ENCODE measurements around the gene DLX2. TPM values are rescaled to one million over a fixed set of nuclear protein-coding genes. Genes with fewer than 3 reads are reported as not detected.
"Not testable (repeated sequence)": the region's sequence is repeated elsewhere in the genome, so short reads cannot be mapped to it uniquely, and the experiment has no call there.

The DLX2 gene
- polyA plus RNA-seq, 1 donor: 1.1 TPM

GRCh38 chr2:172129404-172129803, 26.7 kb upstream of the DLX2 start:
- Histone ChIP-seq H3K27ac (ENCODE audit: low read length) (no peak overlapping the region), H3K9me3 (ENCODE audit: control insufficient read depth, low read depth, low read length) (no peaks in the 10 kb centered on the region), H3K4me3 (ENCODE audit: low read length) (no peak overlapping the region), H3K27me3 (ENCODE audit: control insufficient read depth, insufficient read depth, low read length) (no peaks in the 10 kb centered on the region), H3K36me3 (ENCODE audit: control insufficient read depth, insufficient read depth, low read length) (no peaks in the 10 kb centered on the region), H3K4me1 (ENCODE audit: control insufficient read depth, insufficient read depth, low read length) (no peaks in the 10 kb centered on the region)
- DNase-seq: no peak

GRCh38 chr2:172128484-172128883, 25.8 kb upstream of the DLX2 start:
- Histone ChIP-seq H3K4me3 (ENCODE audit: low read length) (no peak overlapping the region), H3K27me3 (ENCODE audit: control insufficient read depth, insufficient read depth, low read length) (no peaks in the 10 kb centered on the region), H3K4me1 (ENCODE audit: control insufficient read depth, insufficient read depth, low read length) (no peaks in the 10 kb centered on the region), H3K36me3 (ENCODE audit: control insufficient read depth, insufficient read depth, low read length) (no peaks in the 10 kb centered on the region), H3K9me3 (ENCODE audit: control insufficient read depth, low read depth, low read length) (no peaks in the 10 kb centered on the region), H3K27ac (ENCODE audit: low read length) (no peak overlapping the region)
- DNase-seq: no peak

- peaks cover 10% of the 10 kb centered on the region for H3K27me3 ChIP-seq (ENCODE audit: control insufficient read depth, insufficient read depth, low read length)
- no peaks in the 10 kb centered on the region for H3K36me3 ChIP-seq (ENCODE audit: control insufficient read depth, insufficient read depth, low read length)
- H3K4me3 ChIP-seq (ENCODE audit: low read length): no peak overlapping the region
- no peak for DNase-seq
- H3K4me1 ChIP-seq (ENCODE audit: control insufficient read depth, insufficient read depth, low read length): no peaks in the 10 kb centered on the region
- H3K27ac ChIP-seq (ENCODE audit: low read length): no peak overlapping the region
- no peaks in the 10 kb centered on the region for H3K9me3 ChIP-seq (ENCODE audit: control insufficient read depth, low read depth, low read length)
- 17% methylated on average over 1 of the region's 2 CpGs for WGBS (ENCODE audit: insufficient coverage, low lambda C conversion rate)
Measured at GRCh38 chr2:172120118-172120517, 17.4 kb upstream of the DLX2 start.

GRCh38 chr2:172119089-172119488, 16.4 kb upstream of the DLX2 start:
- no peaks in the 10 kb centered on the region for H3K4me1 ChIP-seq (ENCODE audit: control insufficient read depth, insufficient read depth, low read length)
- no peaks in the 10 kb centered on the region for H3K36me3 ChIP-seq (ENCODE audit: control insufficient read depth, insufficient read depth, low read length)
- no peaks in the 10 kb centered on the region for H3K9me3 ChIP-seq (ENCODE audit: control insufficient read depth, low read depth, low read length)
- H3K4me3 ChIP-seq (ENCODE audit: low read length): no peak overlapping the region
- DNase-seq: no peak
- no peak overlapping the region for H3K27ac ChIP-seq (ENCODE audit: low read length)
- H3K27me3 ChIP-seq (ENCODE audit: control insufficient read depth, insufficient read depth, low read length): peaks cover 15% of the 10 kb centered on the region

- Histone ChIP-seq H3K36me3 (ENCODE audit: control insufficient read depth, insufficient read depth, low read length) (no peaks in the 10 kb centered on the region), H3K27ac (ENCODE audit: low read length) (no peak overlapping the region), H3K4me1 (ENCODE audit: control insufficient read depth, insufficient read depth, low read length) (no peaks in the 10 kb centered on the region), H3K9me3 (ENCODE audit: control insufficient read depth, low read depth, low read length) (no peaks in the 10 kb centered on the region), H3K27me3 (ENCODE audit: control insufficient read depth, insufficient read depth, low read length) (peaks cover 29% of the 10 kb centered on the region), H3K4me3 (ENCODE audit: low read length) (no peak overlapping the region)
- WGBS (ENCODE audit: insufficient coverage, low lambda C conversion rate): no CpG with 5 or more reads among the region's 5 CpGs
- DNase-seq: no peak
Measured at GRCh38 chr2:172116107-172116506, 13.4 kb upstream of the DLX2 start.

GRCh38 chr2:172114579-172114978, 11.9 kb upstream of the DLX2 start:
- no peak overlapping the region for H3K4me3 ChIP-seq (ENCODE audit: low read length)
- H3K9me3 ChIP-seq (ENCODE audit: control insufficient read depth, low read depth, low read length): peaks cover 3% of the 10 kb centered on the region
- H3K27me3 ChIP-seq (ENCODE audit: control insufficient read depth, insufficient read depth, low read length): peaks cover 34% of the 10 kb centered on the region
- no peak for DNase-seq
- no peaks in the 10 kb centered on the region for H3K36me3 ChIP-seq (ENCODE audit: control insufficient read depth, insufficient read depth, low read length)
- 33% methylated on average over 1 of the region's 3 CpGs for WGBS (ENCODE audit: insufficient coverage, low lambda C conversion rate)
- H3K27ac ChIP-seq (ENCODE audit: low read length): no peak overlapping the region
- no peaks in the 10 kb centered on the region for H3K4me1 ChIP-seq (ENCODE audit: control insufficient read depth, insufficient read depth, low read length)

- H3K4me3 ChIP-seq (ENCODE audit: low read length); H3K9me3 ChIP-seq (ENCODE audit: control insufficient read depth, low read depth, low read length); H3K27ac ChIP-seq (ENCODE audit: low read length); H3K36me3 ChIP-seq (ENCODE audit: control insufficient read depth, insufficient read depth, low read length); DNase-seq; H3K4me1 ChIP-seq (ENCODE audit: control insufficient read depth, insufficient read depth, low read length): not testable (repeated sequence)
- 86% methylated on average over 2 of the region's 6 CpGs for WGBS (ENCODE audit: insufficient coverage, low lambda C conversion rate)
- H3K27me3 ChIP-seq (ENCODE audit: control insufficient read depth, insufficient read depth, low read length): peaks cover 38% of the 10 kb centered on the region
Measured at GRCh38 chr2:172114176-172114575, 11.5 kb upstream of the DLX2 start.

GRCh38 chr2:172113617-172114016, 10.9 kb upstream of the DLX2 start:
- WGBS (ENCODE audit: insufficient coverage, low lambda C conversion rate): 7% methylated on average over 2 of the region's 2 CpGs
- Histone ChIP-seq H3K4me3 (ENCODE audit: low read length) (no peak overlapping the region), H3K36me3 (ENCODE audit: control insufficient read depth, insufficient read depth, low read length) (no peaks in the 10 kb centered on the region), H3K9me3 (ENCODE audit: control insufficient read depth, low read depth, low read length) (peaks cover 3% of the 10 kb centered on the region), H3K4me1 (ENCODE audit: control insufficient read depth, insufficient read depth, low read length) (no peaks in the 10 kb centered on the region), H3K27me3 (ENCODE audit: control insufficient read depth, insufficient read depth, low read length) (peaks cover 43% of the 10 kb centered on the region), H3K27ac (ENCODE audit: low read length) (no peak overlapping the region)
- no peak for DNase-seq

- Histone ChIP-seq H3K4me3 (ENCODE audit: low read length) (no peak overlapping the region), H3K36me3 (ENCODE audit: control insufficient read depth, insufficient read depth, low read length) (no peaks in the 10 kb centered on the region), H3K4me1 (ENCODE audit: control insufficient read depth, insufficient read depth, low read length) (peaks cover 5% of the 10 kb centered on the region), H3K9me3 (ENCODE audit: control insufficient read depth, low read depth, low read length) (peaks cover 3% of the 10 kb centered on the region), H3K27me3 (ENCODE audit: control insufficient read depth, insufficient read depth, low read length) (peaks cover 71% of the 10 kb centered on the region), H3K27ac (ENCODE audit: low read length) (no peak overlapping the region)
- 33% methylated on average over 3 of the region's 31 CpGs for WGBS (ENCODE audit: insufficient coverage, low lambda C conversion rate)
- no peak for DNase-seq
Measured at GRCh38 chr2:172109988-172110811, 7.5 kb upstream of the DLX2 start.

GRCh38 chr2:172109256-172109987, 6.7 kb upstream of the DLX2 start:
- Histone ChIP-seq H3K4me1 (ENCODE audit: control insufficient read depth, insufficient read depth, low read length) (peaks cover 5% of the 10 kb centered on the region), H3K36me3 (ENCODE audit: control insufficient read depth, insufficient read depth, low read length) (no peaks in the 10 kb centered on the region), H3K4me3 (ENCODE audit: low read length) (no peak overlapping the region), H3K27ac (ENCODE audit: low read length) (no peak overlapping the region), H3K9me3 (ENCODE audit: control insufficient read depth, low read depth, low read length) (peaks cover 3% of the 10 kb centered on the region), H3K27me3 (ENCODE audit: control insufficient read depth, insufficient read depth, low read length) (peaks cover 75% of the 10 kb centered on the region)
- DNase-seq: no peak
- no CpG with 5 or more reads among the region's 29 CpGs for WGBS (ENCODE audit: insufficient coverage, low lambda C conversion rate)

- Histone ChIP-seq H3K4me3 (ENCODE audit: low read length) (no peak overlapping the region), H3K9me3 (ENCODE audit: control insufficient read depth, low read depth, low read length) (peaks cover 3% of the 10 kb centered on the region), H3K36me3 (ENCODE audit: control insufficient read depth, insufficient read depth, low read length) (no peaks in the 10 kb centered on the region), H3K27ac (ENCODE audit: low read length) (no peak overlapping the region), H3K4me1 (ENCODE audit: control insufficient read depth, insufficient read depth, low read length) (peaks cover 5% of the 10 kb centered on the region), H3K27me3 (ENCODE audit: control insufficient read depth, insufficient read depth, low read length) (peaks cover 81% of the 10 kb centered on the region)
- WGBS (ENCODE audit: insufficient coverage, low lambda C conversion rate): no CpG with 5 or more reads among the region's 8 CpGs
- no peak for DNase-seq
Measured at GRCh38 chr2:172108587-172108930, 5.9 kb upstream of the DLX2 start.

Measured in large intestine (tissue), 3 donors.